NCI-H1048 (cell line): ENCODE results near the gene TARDBP.
"Not testable (repeated sequence)": the region's sequence is repeated elsewhere in the genome, so short reads cannot be mapped to it uniquely, and the experiment has no call there.

Experiments
- DNase-seq: peaks from one replicate; lab custom pipeline; 2025; lab: John Stamatoyannopoulos, UW

Gene TARDBP

GRCh38 chr1:11012260-11013159, at the start of gene TARDBP:
TSS of gene TARDBP (plus strand) at chr1:11012654. CDS start at chr1:11013728, 1,074 bp downstream.
- peak; percentile 69 for DNase-seq

- no peak for DNase-seq
Measured at GRCh38 chr1:10965546-10966226, 46.8 kb upstream of the TARDBP start.

DNA sequence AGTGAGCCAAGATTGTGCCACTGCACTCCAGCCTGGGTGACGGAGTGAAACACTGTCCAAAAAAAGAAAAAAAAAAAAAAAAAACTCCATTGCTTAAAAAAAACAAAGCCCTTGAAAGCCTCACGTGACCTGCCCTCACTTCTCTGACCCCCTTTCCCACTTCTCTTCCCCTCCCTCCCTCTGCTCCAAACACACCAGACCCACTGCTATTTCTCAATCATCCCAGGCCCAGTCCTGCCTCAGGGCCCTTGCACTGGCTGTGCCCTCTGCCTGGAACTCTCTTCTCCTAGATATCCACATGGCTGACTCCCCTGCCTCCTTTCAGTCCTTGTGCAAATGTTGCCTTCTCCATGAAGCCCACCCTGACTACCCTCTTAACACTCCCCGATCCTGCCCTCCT, 45.4 kb upstream of the TARDBP start:
- DNase-seq: no peak

GRCh38 chr1:10968411-10968826, 44.0 kb upstream of the TARDBP start:
- DNase-seq: no peak

- no peak for DNase-seq
Measured at GRCh38 chr1:10969267-10969970, 43.0 kb upstream of the TARDBP start.

- DNase-seq: no peak
Measured at GRCh38 chr1:10969971-10970332, 42.5 kb upstream of the TARDBP start.

GRCh38 chr1:10973552-10973951, 38.9 kb upstream of the TARDBP start:
- DNase-seq: no peak

DNA sequence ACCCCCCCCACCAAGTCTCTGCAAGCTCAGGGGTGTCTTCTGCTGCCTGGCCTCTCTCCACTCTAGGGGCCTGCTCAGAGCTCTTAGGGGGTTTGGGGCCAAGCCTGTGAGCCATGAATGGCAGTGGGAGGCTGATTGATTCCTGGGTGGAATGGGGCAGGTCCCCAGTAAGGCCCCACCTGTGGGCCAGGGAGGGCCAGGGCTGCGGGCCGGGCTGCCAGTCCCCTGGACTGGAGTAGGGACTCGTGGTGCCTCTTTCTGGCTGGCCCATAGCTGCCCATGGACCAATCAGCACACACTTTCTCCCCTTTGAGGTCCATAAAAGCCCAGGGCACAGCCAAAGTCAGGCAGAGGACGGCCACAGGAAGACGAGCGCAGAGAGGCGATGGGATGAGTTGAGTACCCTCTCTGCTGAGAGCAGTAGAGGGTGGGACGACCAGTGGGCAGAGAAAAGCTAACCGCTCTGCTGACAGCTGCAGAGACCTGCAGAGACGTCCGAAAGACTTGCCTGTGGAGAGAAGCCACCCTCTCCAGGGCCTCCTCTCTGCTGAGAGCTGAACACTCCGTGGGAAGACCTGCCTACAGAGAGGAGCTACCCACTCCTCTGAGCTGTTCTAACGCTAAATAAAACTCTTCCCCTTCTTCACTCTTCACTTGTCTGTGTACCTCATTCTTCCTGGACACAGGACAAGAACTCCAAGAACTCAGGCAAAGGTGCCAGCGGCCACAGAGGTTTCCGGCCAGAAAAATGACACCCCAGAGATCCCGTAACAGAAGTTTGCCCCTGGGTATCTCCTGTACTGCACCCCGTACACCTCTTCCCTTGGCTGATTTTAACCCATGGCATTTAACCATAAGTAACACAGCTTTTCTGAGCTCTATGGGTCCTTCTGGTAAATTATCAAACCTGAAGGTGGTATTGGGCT, 38.2 kb upstream of the TARDBP start:
- DNase-seq: no peak

GRCh38 chr1:10975567-10976326, 36.7 kb upstream of the TARDBP start:
- no peak for DNase-seq

DNA sequence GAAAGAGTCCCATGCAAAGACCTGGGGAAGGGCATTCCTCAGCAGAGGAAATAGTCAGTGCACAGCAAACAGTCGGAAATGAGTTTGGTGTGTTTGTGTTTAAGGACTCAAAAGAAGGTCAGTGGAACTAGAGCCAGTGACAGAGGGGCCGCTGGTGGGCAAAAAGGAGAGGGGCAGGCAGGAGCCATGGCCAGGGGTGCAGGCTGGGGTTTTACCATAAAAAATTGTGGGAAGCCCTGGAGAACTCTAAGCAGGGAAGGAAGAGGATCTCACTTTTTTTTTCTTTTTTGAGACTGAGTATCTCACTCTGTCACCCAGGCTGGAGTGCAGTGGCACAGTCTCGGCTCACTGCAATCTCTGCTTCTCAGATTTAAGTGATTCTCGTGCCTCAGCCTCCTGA, 33.7 kb upstream of the TARDBP start:
- no peak for DNase-seq

GRCh38 chr1:10979483-10979920, 33.0 kb upstream of the TARDBP start:
- DNase-seq: no peak

DNA sequence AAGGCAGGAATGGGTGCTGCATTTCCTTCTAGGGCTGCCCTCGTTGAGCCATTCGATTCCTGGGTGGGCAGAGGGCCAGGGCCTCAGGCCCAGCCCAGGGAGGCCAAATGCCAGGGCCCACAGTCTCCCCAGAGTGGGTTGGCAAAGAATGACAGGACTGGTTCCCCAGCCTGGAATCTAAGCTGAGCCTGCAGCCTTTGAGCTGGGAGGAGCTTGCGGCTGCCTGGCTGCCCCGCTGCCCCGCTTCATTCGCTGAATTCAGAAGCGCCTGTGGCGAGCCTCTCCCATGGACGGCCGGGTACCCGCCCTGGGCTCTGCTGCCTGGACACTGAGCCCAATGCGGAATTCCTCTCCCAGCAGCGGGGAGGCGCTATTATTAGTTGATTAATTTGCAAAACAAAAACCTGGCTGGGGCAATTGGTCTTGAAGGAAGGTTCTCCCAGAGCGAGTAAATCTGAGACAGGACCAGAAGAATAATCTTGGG, 32.3 kb upstream of the TARDBP start:
- DNase-seq: no peak

DNA sequence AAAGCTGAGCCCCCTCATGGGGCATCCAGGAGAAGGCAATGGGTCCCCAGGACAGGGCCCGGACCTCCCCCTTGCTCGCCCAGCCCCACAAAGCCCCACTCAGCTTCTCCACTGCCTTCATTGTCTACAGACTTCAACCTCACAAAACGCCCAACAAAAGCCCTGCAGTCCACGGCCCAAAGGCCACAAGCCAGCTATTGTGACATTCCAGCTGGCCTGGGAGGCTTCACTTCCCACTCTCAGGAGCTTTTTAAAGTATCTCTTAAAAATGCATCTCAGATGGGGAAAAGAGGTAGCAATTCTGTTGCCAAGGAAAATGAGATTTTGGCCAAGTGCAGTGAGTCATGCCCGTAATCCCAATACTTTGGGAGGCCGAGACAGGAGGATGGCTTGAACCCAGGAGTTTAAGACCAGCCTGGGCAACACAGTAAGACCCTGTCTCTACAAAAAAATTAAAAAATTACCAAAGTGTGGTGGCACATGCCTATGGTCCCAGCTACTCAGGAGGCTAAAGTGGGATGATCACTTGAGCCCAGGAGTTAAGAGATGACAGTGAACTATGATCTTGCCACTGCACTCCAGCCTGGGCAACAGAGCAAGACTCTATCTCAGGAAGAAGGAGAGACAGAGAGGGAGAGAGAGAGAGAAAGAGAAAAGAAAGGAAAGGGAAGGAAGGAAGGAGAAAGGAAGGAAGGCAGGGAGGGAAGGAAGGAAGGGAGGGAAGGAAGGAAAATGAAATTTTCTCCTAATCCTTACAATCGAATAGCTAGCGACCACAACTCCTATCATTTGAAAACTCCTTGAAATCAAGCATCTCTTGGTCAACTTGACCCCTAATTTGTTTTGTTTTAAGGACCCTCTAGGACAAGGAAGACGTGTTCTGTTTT, 31.4 kb upstream of the TARDBP start:
- no peak for DNase-seq

DNA sequence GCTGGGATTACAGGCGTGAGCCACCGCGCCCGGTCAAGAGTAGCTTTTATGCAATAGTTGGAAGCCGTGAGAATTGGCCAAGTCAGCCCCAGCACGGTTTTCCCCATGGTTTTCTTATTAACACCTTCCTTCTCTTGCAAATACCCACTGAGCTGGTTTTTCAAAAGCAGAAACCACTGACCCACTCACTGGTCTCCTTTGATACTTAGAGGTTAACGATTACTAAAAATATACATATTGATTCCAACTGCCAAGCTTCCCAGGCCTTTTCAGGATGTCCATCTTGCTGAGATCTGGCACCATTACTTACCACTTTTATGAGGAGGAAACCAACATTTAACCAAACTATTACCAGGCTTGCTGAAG, 25.9 kb upstream of the TARDBP start:
- DNase-seq: no peak

- DNase-seq: no peak
Measured at GRCh38 chr1:10987840-10988417, 24.5 kb upstream of the TARDBP start.

DNA sequence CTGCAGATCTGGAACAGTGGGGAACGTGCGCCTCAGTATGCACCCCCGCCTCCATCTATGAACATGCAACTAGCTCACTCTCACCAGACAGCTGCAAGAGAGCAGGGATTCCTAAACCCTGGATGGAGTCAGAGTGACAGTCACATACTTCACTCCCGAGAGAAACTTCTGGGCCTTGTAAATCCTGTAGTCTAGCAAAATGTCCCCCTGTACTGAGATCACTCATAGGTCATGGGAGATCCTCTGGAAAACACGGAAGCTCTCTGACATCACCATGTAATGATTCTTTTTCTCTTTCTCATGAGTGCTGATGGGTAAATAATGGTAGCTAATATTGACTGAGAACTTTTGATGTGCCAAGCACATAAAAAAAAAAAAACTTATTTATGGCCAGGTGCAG, 23.4 kb upstream of the TARDBP start:
- DNase-seq: no peak

DNA sequence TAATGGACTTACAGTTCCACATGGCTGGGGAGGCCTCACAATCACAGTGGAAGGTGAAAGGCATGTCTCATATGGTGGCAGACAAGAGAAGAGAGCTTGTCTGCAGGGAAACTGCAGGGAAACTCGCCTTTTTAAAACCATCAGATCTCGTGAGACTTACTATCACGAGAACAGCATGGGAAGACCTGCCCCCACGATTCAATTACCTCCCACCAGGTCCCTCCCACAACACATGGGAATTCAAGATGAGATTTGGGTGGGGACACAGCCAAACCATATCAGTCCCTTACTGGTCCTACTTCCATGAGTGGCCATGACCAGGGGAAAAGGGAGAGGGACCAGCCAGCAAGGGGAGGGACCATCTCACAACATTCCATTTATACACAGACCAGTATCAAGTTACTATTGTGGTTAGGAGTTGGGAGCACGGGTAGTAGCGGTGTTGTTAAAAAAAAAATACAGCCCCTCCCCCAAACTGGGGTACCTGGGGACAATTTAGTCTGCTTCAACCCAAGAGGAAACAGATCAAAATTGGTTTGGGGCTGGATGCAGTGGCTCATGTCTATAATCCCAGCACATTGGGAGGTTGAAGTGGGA, 22.4 kb upstream of the TARDBP start:
- DNase-seq: not testable (repeated sequence)

- no peak for DNase-seq
Measured at GRCh38 chr1:10990828-10991227, 21.6 kb upstream of the TARDBP start.

DNA sequence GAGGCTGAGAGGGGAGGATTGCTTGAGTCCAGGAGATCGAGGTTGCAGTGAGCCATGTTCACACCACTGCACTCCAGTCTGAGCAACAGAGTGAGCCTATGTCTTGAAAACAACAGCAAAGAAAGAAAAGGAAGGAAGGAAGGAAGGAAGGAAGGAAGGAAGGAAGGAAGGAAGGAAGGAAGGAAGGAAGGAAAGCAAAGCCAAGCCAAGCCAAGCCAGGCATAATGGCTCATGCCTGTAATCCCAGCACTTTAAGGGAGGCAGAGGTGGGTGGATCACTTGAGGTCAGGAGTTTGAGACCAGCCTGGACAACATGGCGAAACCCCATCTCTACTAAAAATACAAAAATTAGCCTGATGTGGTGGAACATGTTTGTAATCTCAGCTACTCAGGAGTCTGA, 20.4 kb upstream of the TARDBP start:
- not testable (repeated sequence) for DNase-seq
